CD1c-positive myeloid dendritic cell (primary cell): ENCODE measurements around the gene USP12.

Experiments
- DNase-seq: peaks from one replicate; pipeline ENCODE4 v3.0.0-alpha.2; 2016; ENCODE audit errors: extremely low spot score

The USP12 gene

DNA sequence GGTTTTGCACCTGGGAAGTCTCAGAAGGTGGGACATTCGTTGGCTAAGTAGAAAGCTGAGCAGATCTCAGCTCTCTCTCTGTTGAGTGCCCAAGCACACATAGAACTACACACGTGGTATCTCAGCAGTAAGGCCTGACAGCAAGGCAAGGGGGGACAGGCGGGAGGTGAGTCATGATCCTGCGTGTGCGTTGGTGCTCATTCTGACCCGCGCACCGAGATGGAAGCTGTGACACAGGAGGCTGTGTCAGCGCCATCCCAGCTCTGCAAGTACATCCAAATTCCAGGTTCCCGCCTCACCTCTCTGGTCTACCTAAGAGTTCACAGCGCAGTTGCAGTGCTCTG, 135.7 kb downstream of the USP12 start:
- DNase-seq, result no peak

DNA sequence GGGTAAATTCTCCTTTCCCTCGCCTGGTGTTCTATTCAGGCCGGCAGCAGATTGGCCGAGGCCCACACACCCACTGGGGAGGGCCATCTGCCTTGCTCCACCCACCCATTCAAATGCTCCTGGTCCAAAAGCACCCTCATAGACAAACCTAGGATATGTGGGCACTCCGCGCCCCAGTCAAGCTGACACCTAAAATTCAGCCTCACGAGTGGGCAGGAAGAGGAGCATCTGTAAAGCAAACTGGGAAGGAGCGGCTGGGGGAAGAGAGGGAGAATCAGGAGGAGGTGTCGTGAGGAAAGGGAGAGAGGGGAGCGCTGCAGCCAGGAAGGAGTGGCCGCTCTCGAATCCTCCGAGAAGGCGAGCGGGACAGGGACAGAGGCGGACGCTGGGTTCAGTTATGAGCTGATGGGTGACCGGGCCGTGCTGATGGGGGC, 136.9 kb downstream of the USP12 start:
- DNase-seq, result no peak

DNA sequence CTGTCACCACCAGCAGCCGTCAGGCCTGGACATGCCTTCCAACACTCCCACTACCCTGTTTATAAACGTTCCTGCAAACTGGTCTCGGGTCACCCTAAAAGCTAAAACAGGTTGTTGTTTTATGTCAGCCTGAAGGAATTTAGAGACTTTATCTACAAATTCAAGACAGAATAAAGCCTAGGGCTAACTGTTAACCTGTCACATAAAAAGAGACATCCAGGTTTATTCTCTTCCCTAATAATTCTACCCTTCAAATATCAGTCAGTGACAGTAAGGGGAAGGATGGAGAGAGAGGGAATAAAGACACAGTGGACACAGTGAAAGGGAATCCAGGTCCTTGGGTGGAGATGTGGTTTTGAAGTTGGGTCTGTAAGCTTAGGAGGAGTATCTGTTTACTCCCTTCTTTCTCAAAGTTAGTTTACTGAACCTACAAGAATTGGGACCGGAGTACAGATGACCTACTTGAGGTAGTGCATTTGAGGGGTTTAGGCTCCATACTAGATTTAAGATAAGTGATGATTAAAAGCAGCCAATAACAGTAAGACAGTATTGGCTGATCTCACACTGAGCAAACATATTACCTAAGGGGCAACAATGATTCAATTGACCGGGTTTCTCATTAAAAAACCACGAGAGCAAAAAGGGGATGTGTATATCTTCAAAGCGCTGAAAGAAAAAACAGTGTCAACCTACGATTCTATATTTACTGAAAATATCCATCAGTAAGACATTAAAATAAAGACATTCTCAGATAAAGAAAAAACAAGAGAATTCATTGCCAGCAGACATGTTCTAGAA, 142.7 kb downstream of the USP12 start:
- DNase-seq, result no peak

DNA sequence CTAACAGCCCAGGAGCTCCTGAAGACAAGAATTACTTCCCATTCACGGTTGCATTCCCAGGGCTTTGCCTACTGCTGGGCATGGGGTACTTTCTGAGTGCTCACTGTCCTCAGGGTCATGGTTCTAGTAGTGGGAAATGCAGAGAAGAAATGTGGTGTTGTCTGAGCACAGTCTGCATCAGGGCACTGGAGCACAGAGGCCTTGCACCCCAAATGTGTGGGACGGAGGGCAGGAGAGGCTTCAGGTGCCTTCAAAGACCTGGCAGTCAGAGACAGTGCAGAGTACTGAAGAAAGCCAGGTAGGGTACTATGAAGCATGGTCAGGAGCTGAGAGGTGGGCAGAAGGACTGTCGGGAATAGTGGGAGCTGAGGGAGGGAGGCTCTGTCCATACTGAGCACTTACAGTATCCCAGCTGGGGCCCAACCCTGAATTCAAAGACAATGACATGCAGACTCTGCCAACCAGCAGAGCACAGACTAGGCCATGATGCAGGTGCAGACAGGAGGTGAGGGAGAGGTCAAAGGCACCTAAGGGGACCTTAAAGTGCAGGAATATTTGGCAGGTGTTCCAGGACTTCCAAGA, 144.4 kb downstream of the USP12 start:
- no peak for DNase-seq

DNA sequence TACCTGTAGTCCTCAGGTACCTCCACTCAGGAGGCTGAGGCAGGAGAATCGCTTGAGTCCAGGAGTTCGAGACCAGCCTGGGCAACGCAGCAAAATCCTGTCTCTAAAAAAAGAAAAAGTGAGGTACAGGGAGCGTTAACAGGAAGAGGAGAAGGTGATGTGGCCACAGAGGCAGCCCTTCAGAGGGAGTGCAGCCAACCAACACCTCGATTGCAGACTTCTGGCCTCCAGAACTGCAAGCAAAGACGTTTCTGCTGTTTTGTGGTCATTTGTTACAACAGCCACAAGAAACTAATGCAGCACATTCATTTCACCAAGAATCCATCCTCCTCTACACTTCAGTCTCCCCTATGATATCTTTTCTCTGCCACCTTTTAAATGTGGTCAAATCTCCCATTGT, 145.2 kb downstream of the USP12 start:
- no peak for DNase-seq

DNA sequence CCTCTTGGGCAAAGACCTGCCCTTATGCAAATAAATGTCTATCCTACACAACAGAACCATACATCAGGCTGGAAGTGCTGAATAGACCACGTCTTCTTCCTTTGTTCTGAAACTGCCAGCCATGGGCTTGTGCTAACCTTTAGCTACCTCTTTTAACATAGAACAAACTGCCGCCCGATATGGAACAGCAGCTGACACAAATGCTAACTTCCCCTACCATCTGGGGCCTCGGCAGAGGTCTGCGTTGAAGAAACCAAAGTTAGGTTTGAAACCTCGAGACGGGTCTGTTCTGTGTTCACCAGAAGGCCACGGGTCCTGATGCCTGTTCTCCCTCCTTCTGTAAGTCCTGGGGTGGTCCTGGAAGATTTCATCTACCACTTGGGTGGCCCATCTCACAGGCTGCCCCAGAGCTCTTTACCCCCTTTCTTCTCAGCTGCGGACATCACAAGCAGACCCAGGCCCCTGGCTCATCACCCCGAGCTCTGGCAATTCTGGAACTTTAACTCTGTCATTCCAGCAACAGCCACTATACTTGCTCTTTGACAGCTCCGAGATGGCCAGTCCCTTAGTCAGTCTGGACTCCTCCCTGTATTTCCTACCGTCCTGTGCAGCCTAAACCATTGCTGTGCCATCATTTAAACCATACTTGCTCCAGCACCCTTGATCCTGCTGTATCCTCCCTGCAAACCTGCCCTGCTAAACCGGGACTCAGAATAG, 146.7 kb downstream of the USP12 start:
- no peak for DNase-seq

DNA sequence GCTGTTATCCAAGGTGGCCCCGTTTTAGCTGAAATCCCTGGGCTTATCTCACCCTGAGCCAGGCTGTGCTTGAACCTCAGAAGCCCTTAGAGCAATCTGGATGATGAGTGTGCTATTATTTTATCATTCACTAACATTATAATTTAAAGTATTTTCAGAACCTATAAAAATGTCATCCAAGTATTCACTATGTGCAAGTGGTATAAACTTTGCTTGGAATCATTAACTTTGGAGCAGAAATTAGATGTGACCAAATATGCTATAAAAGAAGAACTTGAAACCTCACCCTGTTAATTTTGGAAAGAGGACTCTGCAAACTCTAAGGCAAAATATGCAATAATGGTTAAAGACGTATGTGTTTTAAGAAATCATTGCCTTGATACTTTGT, 147.5 kb downstream of the USP12 start:
- DNase-seq, result no peak

DNA sequence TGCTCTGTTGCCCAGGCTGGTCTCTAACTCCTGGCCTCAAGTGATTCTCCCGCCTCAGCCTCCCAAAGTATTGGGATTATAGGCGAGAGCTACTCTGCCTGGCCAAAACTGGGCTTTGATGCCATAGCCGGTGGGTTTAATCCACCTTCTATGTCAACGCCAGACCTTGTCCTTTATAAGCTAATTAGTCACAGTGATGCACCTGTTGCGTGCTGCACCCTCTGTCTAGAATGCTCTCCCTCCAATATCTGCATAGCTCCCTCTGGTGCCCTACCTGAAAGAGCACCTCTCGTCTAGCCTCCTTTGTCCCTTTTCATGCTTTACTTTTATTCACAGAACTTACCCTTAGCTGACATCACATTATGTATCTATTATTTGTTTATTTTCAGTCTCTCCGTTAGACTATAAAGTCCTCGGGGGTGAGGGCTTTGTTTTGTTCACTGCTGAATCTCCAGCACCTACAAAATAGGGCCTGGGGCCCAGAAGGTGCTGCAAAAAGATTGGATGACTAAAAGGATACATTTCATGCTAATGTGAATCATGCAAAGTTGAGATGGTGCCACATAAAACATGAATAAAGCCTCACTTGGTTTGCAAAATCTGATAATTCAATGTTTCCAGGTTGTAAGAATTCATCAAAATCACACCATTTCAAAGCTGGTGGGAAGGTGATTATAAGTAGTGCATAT, 148.1 kb downstream of the USP12 start:
- no peak for DNase-seq

DNA sequence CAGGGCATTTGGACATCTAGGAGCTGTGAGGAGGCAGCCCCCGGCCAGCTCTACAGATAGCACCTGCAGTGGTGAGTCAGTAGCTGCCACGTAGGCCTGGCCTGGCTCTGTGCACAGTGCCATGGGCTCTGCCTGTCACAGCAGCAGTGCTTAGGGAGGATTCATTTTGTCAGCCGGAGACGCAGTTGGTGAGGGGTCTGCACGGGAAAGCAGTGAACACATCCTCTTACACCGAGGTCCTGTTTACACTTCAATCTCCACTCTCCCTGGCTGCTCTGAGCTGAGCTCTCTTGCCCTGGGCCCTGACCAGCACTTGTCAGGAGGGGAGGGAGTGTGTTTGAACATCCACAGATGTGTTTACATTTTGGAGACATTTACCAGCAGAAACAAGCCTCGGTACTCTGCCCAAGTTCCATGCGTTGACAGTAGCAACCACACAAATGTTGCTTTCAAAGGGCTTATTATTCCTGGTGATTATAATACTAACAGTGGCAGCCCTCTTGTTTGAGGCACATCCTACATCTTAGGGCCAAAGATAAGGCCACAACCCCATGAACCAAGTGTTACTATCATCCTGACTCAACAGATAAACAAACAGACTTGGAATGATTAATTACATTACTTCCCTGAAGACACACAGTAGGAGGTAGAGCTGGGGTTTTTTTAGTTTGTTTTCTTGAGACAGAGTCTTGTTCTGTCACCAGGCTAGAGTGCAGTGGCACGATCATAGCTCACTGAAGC, 148.9 kb downstream of the USP12 start:
- DNase-seq, result no peak

DNA sequence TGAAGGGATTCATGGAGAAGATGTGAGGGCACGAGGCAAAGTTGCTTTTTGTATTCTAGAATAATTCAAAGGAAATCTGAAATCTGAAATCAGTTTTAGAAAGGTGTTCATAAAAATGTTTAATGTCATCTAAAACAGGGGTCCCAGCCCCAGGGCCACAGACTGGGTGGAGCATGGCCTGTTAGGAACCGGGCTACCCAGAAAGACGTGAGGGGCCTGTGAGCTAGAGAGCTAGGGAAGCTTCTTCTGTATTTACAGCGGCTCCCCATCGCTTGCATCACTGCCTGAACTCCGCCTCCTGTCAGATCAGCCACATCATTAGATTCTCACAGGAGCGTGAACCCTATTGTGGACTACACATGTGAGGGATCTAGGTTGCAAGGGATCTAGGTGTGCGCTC, 151.2 kb downstream of the USP12 start:
- DNase-seq, result no peak

DNA sequence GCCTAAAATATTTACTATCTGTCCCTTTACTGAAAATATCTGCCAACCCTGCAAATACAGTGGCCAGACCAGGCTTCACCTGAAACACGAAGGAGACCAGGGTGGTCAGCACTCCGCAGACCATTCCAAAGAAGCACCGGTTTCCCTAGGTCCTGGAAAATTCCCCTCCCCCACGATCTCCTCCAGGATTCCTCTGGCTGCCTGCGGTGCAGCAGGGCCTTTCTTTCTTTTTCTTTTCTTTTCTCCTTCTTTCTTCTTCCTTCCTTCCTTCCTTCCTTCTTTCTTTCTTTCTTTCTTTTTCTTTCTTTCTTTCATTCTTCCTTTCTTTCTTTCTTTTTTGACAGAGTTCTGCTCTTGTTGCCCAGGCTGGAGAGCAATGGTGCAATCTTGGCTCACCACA, 152.7 kb downstream of the USP12 start:
- no peak for DNase-seq

DNA sequence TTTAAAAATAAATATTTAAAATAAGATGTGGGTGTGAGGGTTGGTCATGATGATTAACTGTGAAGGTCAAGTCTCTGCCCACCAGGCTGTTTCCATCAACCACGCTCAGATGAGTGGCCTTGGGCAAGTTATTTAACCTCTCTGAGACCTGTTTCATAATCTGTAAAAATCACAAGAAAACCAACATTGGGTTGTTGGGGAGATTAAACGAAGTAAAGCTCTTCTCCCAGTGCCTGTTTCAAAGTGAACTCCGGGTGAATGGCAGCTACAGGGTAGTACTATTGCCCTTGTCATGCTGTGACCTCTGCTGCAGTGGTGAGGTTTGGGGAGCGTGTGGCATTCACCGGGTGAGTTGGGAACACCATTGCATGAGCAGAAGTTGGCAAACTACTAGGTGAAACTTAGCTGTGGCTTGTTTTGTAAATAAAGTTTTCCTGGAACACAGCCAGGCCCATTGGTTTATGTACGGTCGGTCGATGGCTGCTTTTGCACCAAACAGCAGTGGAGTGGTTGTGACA, 153.2 kb downstream of the USP12 start:
- DNase-seq, result no peak

DNA sequence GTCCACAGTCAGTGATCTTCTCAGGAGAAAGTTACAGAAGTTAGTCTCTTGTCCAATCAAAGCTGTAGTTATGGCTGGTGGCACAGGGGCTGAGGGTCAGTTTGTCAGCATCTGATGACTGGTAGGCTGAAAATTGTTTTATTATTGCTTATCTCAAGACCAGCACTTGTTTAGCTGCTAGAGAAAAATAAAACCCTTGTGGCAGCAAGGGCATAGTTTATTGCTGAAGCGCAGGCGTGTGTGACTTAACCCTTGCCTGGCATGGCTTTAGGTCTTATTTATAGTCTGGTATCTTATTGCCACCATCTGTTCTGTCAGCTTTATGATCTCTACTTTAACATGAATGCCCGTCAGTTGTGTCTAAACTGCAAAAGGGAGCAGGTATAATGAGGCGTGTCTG, 154.7 kb downstream of the USP12 start:
- DNase-seq, result no peak
